RWPE2 (cell line): ENCODE measurements around the gene ARRDC4.
A peak's percentile ranks its signal among the peaks of the same experiment; 100 is the strongest.

Experiments used
- ATAC-seq: fragments of 200-7000 bp; cut with Tn5 transposase; 3 replicates; pipeline ENCODE4 v1.9.1; 2021; ENCODE audit warnings: low read depth
- DNase-seq: peaks from one replicate; pipeline ENCODE4 v3.0.0-alpha.2; 2020; ENCODE audit warnings: low spot score
- H3K27ac ChIP-seq: fragments of 450-650 bp; 2 replicates; pipeline ENCODE4 v1.5.1; 2017; ENCODE audit warnings: mild to moderate bottlenecking; ENCODE audit not compliant: poor library complexity, severe bottlenecking
- H3K27me3 ChIP-seq: fragments of 250-450 bp; sonication (Bioruptor Pico); 2 replicates; pipeline ENCODE4 v1.5.1; 2021; ENCODE audit warnings: mild to moderate bottlenecking, moderate library complexity; ENCODE audit not compliant: insufficient read depth, poor library complexity, severe bottlenecking
- H3K36me3 ChIP-seq: fragments of 250-450 bp; sonication (Bioruptor Pico); 2 replicates; pipeline ENCODE4 v1.5.1; 2020; ENCODE audit warnings: low read depth, mild to moderate bottlenecking, moderate library complexity
- H3K4me1 ChIP-seq: fragments of 250-450 bp; sonication (Bioruptor Pico); 2 replicates; pipeline ENCODE4 v1.5.1; 2021; ENCODE audit warnings: mild to moderate bottlenecking, moderate library complexity; ENCODE audit not compliant: insufficient read depth, poor library complexity, severe bottlenecking
- H3K4me3 ChIP-seq: fragments of 250-450 bp; sonication (Bioruptor Pico); 2 replicates; pipeline ENCODE4 v1.5.1; 2021; ENCODE audit warnings: mild to moderate bottlenecking, moderate library complexity; ENCODE audit not compliant: severe bottlenecking
- H3K9me3 ChIP-seq: fragments of 250-450 bp; sonication (Bioruptor Pico); 2 replicates; pipeline ENCODE4 v1.5.1; 2021; ENCODE audit warnings: mild to moderate bottlenecking, moderate library complexity; ENCODE audit not compliant: severe bottlenecking
- TF ChIP-seq, protein P1 (sequence below): fragments of 450-650 bp; IDR thresholded peaks from one replicate; pipeline ENCODE4 v1.5.1; 2017; ENCODE audit warnings: mild to moderate bottlenecking, moderate library complexity; ENCODE audit not compliant: poor library complexity, severe bottlenecking

Gene ARRDC4

DNA sequence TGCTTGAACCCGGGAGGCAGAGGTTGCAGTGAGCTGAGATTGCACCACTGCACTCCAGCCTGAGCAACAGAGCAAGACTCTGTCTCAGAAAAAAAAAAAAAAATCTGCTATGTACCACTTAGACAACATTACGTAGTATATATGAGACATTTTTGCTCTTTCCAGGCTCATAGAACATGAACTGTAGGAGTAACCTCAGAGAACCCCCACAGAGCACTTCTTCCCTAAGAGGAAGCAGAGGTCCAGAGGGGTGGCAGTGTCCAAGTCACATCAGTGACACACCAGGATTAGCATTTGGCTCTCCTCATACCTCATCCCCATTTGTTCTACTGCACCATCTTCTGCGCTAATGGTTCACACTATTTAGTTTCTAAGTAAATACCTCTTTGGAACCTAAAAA, 33.7 kb downstream of the ARRDC4 start:
- TF ChIP-seq, protein P1, sequence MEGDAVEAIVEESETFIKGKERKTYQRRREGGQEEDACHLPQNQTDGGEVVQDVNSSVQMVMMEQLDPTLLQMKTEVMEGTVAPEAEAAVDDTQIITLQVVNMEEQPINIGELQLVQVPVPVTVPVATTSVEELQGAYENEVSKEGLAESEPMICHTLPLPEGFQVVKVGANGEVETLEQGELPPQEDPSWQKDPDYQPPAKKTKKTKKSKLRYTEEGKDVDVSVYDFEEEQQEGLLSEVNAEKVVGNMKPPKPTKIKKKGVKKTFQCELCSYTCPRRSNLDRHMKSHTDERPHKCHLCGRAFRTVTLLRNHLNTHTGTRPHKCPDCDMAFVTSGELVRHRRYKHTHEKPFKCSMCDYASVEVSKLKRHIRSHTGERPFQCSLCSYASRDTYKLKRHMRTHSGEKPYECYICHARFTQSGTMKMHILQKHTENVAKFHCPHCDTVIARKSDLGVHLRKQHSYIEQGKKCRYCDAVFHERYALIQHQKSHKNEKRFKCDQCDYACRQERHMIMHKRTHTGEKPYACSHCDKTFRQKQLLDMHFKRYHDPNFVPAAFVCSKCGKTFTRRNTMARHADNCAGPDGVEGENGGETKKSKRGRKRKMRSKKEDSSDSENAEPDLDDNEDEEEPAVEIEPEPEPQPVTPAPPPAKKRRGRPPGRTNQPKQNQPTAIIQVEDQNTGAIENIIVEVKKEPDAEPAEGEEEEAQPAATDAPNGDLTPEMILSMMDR: no peak
- H3K4me1 ChIP-seq: peaks cover 18% of the 10 kb centered on the region
- no peak for DNase-seq
- no peak overlapping the region for H3K4me3 ChIP-seq
- H3K27ac ChIP-seq: no peak overlapping the region
- H3K36me3 ChIP-seq: no peaks in the 10 kb centered on the region
- ATAC-seq: no peak
- no peaks in the 10 kb centered on the region for H3K9me3 ChIP-seq
- no peaks in the 10 kb centered on the region for H3K27me3 ChIP-seq

DNA sequence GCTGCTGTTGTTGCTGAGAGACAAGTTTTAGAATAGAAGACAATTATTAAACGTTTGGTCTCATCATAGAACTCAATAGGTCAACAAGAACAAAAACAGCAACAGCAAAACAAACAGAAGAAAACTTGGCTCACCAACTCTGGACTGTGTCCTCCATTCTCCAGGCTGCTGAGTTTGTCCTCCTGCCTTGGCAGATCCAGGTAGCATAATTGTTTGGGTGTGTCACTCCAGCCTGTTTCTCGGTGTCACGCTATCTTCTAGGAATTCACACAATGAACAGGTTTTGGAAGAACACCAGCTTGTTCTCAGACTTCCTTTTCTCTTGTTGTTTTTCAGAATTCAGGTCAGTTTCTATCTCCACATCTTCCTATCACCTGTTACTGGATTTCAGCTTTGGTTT, 34.7 kb downstream of the ARRDC4 start:
- Histone ChIP-seq H3K36me3 (no peaks in the 10 kb centered on the region), H3K4me1 (peaks cover 18% of the 10 kb centered on the region), H3K27me3 (no peaks in the 10 kb centered on the region), H3K9me3 (no peaks in the 10 kb centered on the region), H3K27ac (peak overlapping the region; percentile 10), H3K4me3 (no peak overlapping the region)
- ATAC-seq (no peak), DNase-seq (no peak)
- TF ChIP-seq, protein P1: no peak

DNA sequence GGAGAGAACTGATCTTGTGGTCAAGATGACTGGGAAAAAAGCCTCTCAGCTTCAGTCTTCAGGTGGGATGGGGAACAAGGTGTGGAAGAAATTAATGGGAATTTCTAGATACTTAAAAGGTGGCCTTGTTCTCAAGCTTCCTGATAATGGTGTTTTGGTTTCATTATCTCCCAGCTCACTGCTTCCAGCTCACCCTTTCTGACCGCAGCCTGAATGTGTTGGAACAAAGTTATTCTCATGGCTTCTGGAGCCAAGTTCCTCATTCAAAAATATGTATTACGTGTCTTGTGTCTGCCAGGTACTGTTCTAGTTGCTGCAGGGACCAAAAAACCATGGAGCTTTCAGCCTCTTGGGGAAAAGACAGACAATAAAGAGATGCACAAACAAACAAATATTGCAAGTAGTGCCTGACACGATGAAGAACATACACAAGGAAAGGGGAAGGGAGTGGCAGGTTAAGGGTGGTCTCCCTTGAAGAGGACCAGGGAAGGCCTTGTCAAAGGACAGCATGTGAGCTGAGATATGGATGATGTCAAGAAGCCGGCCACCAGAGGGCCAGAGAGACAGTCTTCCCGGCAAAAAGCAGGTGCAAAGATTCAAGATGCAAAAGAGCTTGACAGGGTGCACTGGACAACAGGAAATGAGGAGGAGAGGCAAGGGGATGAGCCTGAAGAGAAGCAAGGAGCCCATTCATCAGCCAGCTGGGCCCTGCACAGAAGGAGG, 35.5 kb downstream of the ARRDC4 start:
- peaks cover 18% of the 10 kb centered on the region for H3K4me1 ChIP-seq
- TF ChIP-seq, protein P1: peak; percentile 59
- ATAC-seq (peak; percentile 62), DNase-seq (no peak)
- no peaks in the 10 kb centered on the region for H3K9me3 ChIP-seq
- H3K27ac ChIP-seq: peak overlapping the region; percentile 10
- no peaks in the 10 kb centered on the region for H3K36me3 ChIP-seq
- H3K4me3 ChIP-seq: no peak overlapping the region
- H3K27me3 ChIP-seq: no peaks in the 10 kb centered on the region

DNA sequence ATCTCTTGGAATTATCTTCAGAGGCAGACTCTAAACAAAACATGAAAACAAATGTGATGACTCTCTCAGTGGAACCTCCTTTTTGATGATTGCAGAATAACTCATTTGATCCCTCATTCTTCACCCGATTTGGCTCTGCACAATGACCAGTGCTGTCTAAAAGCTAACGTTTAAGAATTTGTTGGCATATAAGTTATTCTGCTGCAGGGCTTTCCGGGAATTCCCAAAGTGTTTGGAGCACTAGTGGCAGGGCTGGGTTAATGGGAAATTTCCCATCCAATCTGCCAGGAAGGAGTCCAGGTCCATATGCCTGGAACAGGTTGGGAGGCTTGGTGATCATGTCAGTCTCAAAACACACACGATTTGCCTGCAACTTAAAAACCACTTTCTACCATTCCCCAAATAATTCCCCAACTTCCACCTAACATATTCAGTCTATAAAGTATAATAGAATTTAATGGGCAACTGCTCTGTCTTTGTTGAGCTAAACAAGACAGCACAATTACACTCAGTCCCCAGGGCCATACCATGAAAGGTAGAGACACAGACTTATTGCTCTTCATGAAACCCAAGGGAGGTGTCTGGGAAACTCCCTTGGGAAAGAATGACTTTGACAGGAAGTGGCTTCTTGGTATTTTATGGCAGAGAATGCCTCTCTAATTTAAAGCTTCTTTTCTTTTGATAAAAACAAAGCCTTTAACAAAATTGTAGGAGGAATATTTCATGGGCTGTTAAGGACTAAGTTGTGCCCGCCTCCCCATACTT, 38.0 kb downstream of the ARRDC4 start:
- TF ChIP-seq, protein P1: no peak
- DNase-seq (no peak), ATAC-seq (no peak)
- Histone ChIP-seq H3K27ac (no peak overlapping the region), H3K27me3 (no peaks in the 10 kb centered on the region), H3K9me3 (no peaks in the 10 kb centered on the region), H3K4me1 (peaks cover 27% of the 10 kb centered on the region), H3K4me3 (no peak overlapping the region), H3K36me3 (no peaks in the 10 kb centered on the region)
